GM23248 (cell line): Measurements from ENCODE around the gene CAMK2B. TPM values are rescaled to one million over a fixed set of nuclear protein-coding genes. Genes with fewer than 3 reads are reported as not detected.

Source experiments
- DNase-seq: peaks from one replicate; pipeline ENCODE4 v3.0.0-alpha.2; 2015
- H2AFZ ChIP-seq: fragments of 200-600 bp; sonication (generic); 2 replicates; pipeline ENCODE4 v1.6.1; 2016; ENCODE audit warnings: antibody characterized with exemption
- H3F3A ChIP-seq: fragments of 200-600 bp; sonication (generic); 2 replicates; pipeline ENCODE4 v1.6.1; 2016; ENCODE audit warnings: mild to moderate bottlenecking, antibody characterized with exemption, mixed run types; ENCODE audit not compliant: insufficient read depth
- H3K27ac ChIP-seq: fragments of 200-600 bp; sonication (generic); 2 replicates; pipeline ENCODE4 v1.5.1; 2016; ENCODE audit warnings: mild to moderate bottlenecking
- H3K27me3 ChIP-seq: fragments of 200-600 bp; sonication (generic); replicated peaks from 2 replicates; pipeline ENCODE4 v1.6.1; 2016; ENCODE audit warnings: mild to moderate bottlenecking; ENCODE audit not compliant: insufficient read depth
- H3K36me3 ChIP-seq: fragments of 200-600 bp; sonication (generic); 2 replicates; pipeline ENCODE4 v1.6.1; 2016; ENCODE audit warnings: low read depth, mild to moderate bottlenecking
- H3K4me1 ChIP-seq: fragments of 200-600 bp; sonication (generic); 2 replicates; pipeline ENCODE4 v1.6.1; 2016; ENCODE audit warnings: mild to moderate bottlenecking; ENCODE audit not compliant: insufficient read depth
- H3K4me2 ChIP-seq: fragments of 200-600 bp; sonication (generic); one replicate; pipeline ENCODE4 v1.6.1; 2016; ENCODE audit warnings: mild to moderate bottlenecking; ENCODE audit not compliant: unreplicated experiment
- H3K4me3 ChIP-seq: fragments of 200-600 bp; sonication (generic); 2 replicates; pipeline ENCODE4 v1.5.1; 2016; ENCODE audit warnings: mild to moderate bottlenecking
- H3K79me2 ChIP-seq: fragments of 200-600 bp; sonication (generic); 2 replicates; pipeline ENCODE4 v1.6.1; 2016; ENCODE audit warnings: mild to moderate bottlenecking; ENCODE audit not compliant: insufficient read depth
- H3K9ac ChIP-seq: fragments of 200-600 bp; sonication (generic); 2 replicates; pipeline ENCODE4 v1.6.1; 2016; ENCODE audit warnings: mild to moderate bottlenecking
- H3K9me2 ChIP-seq: fragments of 200-600 bp; sonication (generic); 2 replicates; pipeline ENCODE4 v1.6.1; 2016; ENCODE audit warnings: mixed run types, mild to moderate bottlenecking, moderate library complexity; ENCODE audit not compliant: insufficient read depth
- H3K9me3 ChIP-seq: fragments of 200-600 bp; sonication (generic); one replicate; pipeline ENCODE4 v1.6.1; 2017; ENCODE audit warnings: low read depth
- H4K20me1 ChIP-seq: fragments of 200-600 bp; sonication (generic); 2 replicates; pipeline ENCODE4 v1.6.0; 2016; ENCODE audit not compliant: insufficient read depth
- EZH2 ChIP-seq: fragments of 200-600 bp; sonication (generic); IDR thresholded peaks from 2 replicates; pipeline ENCODE4 v1.6.1; 2018; ENCODE audit warnings: antibody characterized with exemption, mild to moderate bottlenecking; ENCODE audit not compliant: insufficient read depth, poor library complexity, severe bottlenecking
- EZH2phosphoT487 ChIP-seq: fragments of 200-600 bp; sonication (generic); IDR thresholded peaks from 2 replicates; pipeline ENCODE4 v1.6.1; 2018; ENCODE audit warnings: antibody characterized with exemption, moderate library complexity, mild to moderate bottlenecking, low read depth; ENCODE audit not compliant: insufficient read depth
- WGBS, 2 experiments: methylation state at CpG; one replicate each; pipeline ENCODE4 v1.1.6; 2015 to 2017; ENCODE audit warnings: low lambda C conversion rate in 2 of 2, low coverage in 1 of 2; ENCODE audit errors: missing lambda C conversion rate in 2 of 2; 5-methylcytosine and 5-hydroxymethylcytosine counted together
- in situ Hi-C: fragments of 300-500 bp; cut with MboI; formaldehyde crosslinking; loops from 2 replicates; pipeline ENCODE4 v1.15.0; 2020
- polyA plus RNA-seq: library from polyadenylated mRNA; unstranded; fragments of >200 nt; fragmentation: Nextera tagmentation; extraction: Ambion mirVana; gene quantifications from 2 replicates; pipeline ENCODE4 v1.2.1, GENCODE V29; 2016
- total RNA-seq: library from RNA; depleted of rRNA; stranded (reverse); fragments of >200 nt; shearing (Covaris generic); gene quantifications from 2 replicates; pipeline ENCODE4 v1.2.3, GENCODE V29; 2014; rRNA removed

Gene CAMK2B
- total RNA-seq (2.5 and 9.1 TPM in 2 replicates), polyA plus RNA-seq (0.78 and 0.79 TPM in 2 replicates)

- Histone ChIP-seq H3K27me3 (peaks cover 19% of the 10 kb centered on the region), H3K4me3 (peak within 1 kb of the TSS; percentile 52; the same call in 1 of the 2 replicates), H3K9me2 (no peaks in the 10 kb centered on the region), H3K9ac (no peak within 1 kb of the TSS), H3K36me3 (no peaks in the 10 kb centered on the region), H4K20me1 (no peaks in the 10 kb centered on the region), H3K9me3 (no peaks in the 10 kb centered on the region), H3K79me2 (no peaks in the 10 kb centered on the region), H3K4me1 (no peaks in the 10 kb centered on the region), H3K27ac (no peak within 1 kb of the TSS), H3K4me2 (no peak within 1 kb of the TSS), H2AFZ (no peak within 1 kb of the TSS), H3F3A (no peaks in the 10 kb centered on the region)
- in situ Hi-C loops, result no loop called here
- 1% methylated on average over 23 to 35 of the region's 85 CpGs for WGBS, 2 experiments
- no peak for TF ChIP-seq EZH2phosphoT487
- TF ChIP-seq EZH2, result no peak
- DNase-seq, result peak; percentile 41
Observed at GRCh38 chr7:44325201-44325671, at the start of gene CAMK2B. CAMK2B (minus strand) TSS chr7:44325594; CDS start chr7:44325421, 173 bp downstream.

- H3K9me3 ChIP-seq, result no peaks in the 10 kb centered on the region
- H3K27ac ChIP-seq, result no peak overlapping the region
- H3F3A ChIP-seq, result peaks cover 18% of the 10 kb centered on the region
- no peaks in the 10 kb centered on the region for H3K36me3 ChIP-seq
- no peaks in the 10 kb centered on the region for H3K79me2 ChIP-seq
- 70 to 75% methylated on average over 10 to 12 of the region's 12 CpGs for WGBS, 2 experiments
- H3K9me2 ChIP-seq, result no peaks in the 10 kb centered on the region
- no peaks in the 10 kb centered on the region for H4K20me1 ChIP-seq
- H2AFZ ChIP-seq, result no peak overlapping the region
- H3K4me3 ChIP-seq, result no peak overlapping the region
- peaks cover 31% of the 10 kb centered on the region for H3K4me1 ChIP-seq
- no peak overlapping the region for H3K4me2 ChIP-seq
- in situ Hi-C loops, result no loop called here
- H3K9ac ChIP-seq, result no peak overlapping the region
- no peaks in the 10 kb centered on the region for H3K27me3 ChIP-seq
- no peak for TF ChIP-seq EZH2phosphoT487
- TF ChIP-seq EZH2, result no peak
- DNase-seq, result no peak
Observed at GRCh38 chr7:44374007-44374763, 48.8 kb upstream of the CAMK2B start.

GRCh38 chr7:44373418-44373740 lies 48.0 kb upstream of the CAMK2B start:
- H3F3A ChIP-seq, result peaks cover 12% of the 10 kb centered on the region
- 73 to 78% methylated on average over 2 of the region's 2 CpGs for whole genome bisulfite sequencing, 2 experiments

GRCh38 chr7:44372560-44373417 lies 47.4 kb upstream of the CAMK2B start:
- no peak overlapping the region for H3K27ac ChIP-seq
- peaks cover 6% of the 10 kb centered on the region; the same call in 1 of the 2 replicates for H3F3A ChIP-seq
- peaks cover 22% of the 10 kb centered on the region for H3K4me1 ChIP-seq
- H3K79me2 ChIP-seq, result no peaks in the 10 kb centered on the region
- no peak overlapping the region for H2AFZ ChIP-seq
- no peak overlapping the region for H3K4me3 ChIP-seq
- H3K9ac ChIP-seq, result no peak overlapping the region
- no peaks in the 10 kb centered on the region for H3K9me3 ChIP-seq
- no peaks in the 10 kb centered on the region for H4K20me1 ChIP-seq
- peak overlapping the region; percentile 25 for H3K4me2 ChIP-seq
- no peaks in the 10 kb centered on the region for H3K36me3 ChIP-seq
- H3K9me2 ChIP-seq, result no peaks in the 10 kb centered on the region
- TF ChIP-seq EZH2, result no peak
- TF ChIP-seq EZH2phosphoT487, result no peak
- in situ Hi-C loops, result no loop called here
- peak; percentile 51 for DNase-seq
- 82 to 86% methylated on average over 5 of the region's 5 CpGs for WGBS, 2 experiments
- H3K27me3 ChIP-seq, result no peaks in the 10 kb centered on the region

More at GRCh38 chr7:44373418-44373740, 48.0 kb upstream of the CAMK2B start:
- Histone ChIP-seq H3K9me2 (no peaks in the 10 kb centered on the region), H3K9ac (no peak overlapping the region), H3K27me3 (no peaks in the 10 kb centered on the region), H3K79me2 (no peaks in the 10 kb centered on the region), H3K4me1 (peaks cover 27% of the 10 kb centered on the region), H4K20me1 (no peaks in the 10 kb centered on the region), H2AFZ (no peak overlapping the region), H3K9me3 (no peaks in the 10 kb centered on the region), H3K36me3 (no peaks in the 10 kb centered on the region), H3K27ac (no peak overlapping the region), H3K4me2 (no peak overlapping the region), H3K4me3 (no peak overlapping the region)
- DNase-seq, result no peak
- in situ Hi-C loops, result no loop called here
- TF ChIP-seq EZH2 (no peak), EZH2phosphoT487 (no peak)
